CD4-positive, alpha-beta T cell treated with Interleukin-17A for 4 hours (primary cell): ENCODE data around the gene DOCK2.

ENCODE experiments used
- DNase-seq: peaks from one replicate; pipeline ENCODE4 v3.0.0-alpha.2; 2020; ENCODE audit warnings: mixed read lengths

DOCK2 gene

DNA sequence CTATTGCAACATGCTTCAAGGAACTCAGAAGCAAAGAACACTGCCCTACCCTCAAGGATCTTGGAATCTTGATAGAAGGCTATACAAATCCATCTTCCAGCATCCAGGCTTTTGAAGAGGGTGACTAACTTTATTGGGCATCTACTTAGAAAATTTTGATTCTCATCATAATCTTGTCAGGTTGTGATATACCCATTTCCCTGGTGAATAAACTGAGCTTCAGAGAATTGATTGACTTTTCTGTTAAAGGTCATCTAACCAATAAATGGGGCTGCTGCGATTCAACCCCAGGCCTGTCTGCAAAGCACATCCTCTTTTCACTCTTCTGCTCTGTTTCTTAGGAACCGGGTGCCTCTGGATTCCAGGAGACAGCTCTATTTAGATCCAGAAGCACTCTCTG is 363.1 kb downstream of the DOCK2 start:
- DNase-seq, result no peak

DNA sequence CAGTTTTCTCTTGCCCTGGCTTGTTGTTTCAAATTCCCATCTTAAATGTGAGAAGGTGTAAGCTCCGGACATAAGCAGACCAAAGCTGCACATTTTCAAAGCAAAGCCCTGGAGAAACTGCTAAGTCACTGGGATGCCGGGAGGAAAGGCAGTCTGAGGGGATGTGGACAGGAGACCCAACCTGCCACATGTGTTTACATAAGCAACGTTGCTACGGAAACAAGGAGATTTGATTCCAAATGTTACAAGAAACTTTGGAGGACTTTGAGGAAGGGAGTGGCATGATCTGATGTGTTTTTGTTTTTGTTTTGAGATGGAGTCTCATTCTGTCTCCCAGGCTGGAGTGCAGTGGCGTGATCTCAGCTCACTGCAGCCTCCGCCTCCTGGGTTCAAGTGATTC is 368.9 kb downstream of the DOCK2 start:
- no peak for DNase-seq

DNA sequence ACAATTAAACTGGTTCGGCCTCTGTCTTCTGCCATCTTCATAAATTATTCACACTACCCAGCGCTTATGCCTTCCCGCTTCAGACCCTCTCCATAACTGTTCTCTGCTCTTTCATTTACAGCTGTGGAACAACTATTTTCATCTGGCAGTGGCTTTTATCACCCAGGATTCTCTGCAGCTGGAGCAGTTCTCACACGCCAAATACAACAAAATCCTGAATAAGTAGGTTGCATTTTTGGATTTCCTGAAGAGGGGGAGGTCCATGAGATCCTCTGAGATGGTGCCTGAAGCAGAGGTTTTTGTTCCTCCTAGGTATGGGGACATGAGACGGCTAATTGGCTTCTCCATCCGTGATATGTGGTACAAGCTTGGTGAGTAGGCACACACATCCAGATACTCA is 371.3 kb downstream of the DOCK2 start:
- DNase-seq, result no peak

DNA sequence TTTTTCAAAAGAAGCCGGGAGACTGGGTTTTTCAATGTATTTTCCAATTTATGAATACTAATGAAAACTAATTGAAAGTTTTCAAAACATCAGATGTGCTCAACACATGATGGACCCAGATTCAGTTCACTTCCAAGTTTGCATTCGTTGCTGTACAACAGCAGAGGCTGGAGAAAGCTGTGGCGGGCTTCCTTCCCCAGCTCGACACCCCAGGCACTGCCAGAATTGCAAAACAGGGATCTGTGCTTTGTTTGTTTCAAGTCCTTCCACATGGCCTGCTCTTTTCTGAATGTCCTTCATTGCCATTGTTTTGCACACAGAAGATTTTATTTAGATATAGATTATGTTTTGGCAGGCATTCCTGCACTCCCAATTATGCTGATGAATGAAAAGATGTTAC is 373.5 kb downstream of the DOCK2 start:
- no peak for DNase-seq

DNA sequence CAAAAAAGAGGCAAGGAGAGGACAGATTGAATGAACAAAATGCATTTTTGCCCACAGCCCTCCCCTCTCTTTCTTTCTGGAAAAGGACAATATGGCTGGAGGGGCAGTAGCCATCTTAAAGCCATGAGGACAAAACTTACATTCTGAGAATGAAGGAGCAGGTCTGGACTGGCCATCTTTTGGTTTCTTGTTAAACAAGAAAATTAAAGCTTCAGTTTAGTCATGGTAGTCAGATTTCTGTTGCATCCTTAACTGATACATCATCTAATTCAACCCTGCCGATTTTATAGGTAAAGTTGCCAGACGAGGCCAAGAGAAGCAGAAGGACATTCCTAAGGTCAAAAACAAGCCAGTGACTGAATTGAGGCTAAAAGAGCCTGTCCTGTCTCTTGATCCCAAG is 374.7 kb downstream of the DOCK2 start:
- no peak for DNase-seq

DNA sequence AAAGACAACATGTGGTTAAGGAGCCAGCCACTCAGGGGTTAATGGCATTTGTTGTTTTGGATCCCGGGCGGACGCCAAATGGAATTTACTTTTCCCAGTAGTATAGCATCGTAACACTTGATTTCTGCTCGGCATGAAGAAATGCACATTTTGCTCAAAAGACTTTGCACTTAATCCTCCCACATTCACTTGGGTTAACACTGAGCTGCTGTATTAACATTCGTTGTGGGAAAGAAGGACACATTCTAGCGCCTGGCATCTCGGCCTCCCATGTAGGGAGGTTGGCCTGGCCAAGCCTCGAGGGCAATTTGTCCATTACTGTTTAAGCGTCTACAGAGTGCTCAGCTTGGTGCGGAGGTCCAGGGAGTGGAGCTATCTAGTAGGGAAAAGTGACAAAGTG is 375.5 kb downstream of the DOCK2 start:
- no peak for DNase-seq

DNA sequence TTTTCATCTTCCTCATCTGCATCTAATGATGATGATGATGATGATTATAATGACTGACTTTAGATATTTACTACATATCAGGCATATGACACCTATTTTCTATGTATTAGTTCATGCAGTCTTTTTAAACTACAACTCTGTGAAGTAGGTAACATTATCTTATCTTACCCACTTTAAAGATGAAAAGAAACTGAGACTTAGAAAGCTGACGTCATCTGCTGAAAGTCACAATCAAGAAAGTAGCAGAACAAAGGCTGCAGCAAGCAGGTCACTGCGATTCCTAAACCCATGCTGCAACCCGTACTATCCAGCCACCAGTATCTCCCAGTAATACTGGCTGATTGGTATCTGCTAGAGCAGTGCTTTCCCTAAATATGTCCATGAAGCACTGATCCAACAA is 383.3 kb downstream of the DOCK2 start:
- DNase-seq, result no peak

DNA sequence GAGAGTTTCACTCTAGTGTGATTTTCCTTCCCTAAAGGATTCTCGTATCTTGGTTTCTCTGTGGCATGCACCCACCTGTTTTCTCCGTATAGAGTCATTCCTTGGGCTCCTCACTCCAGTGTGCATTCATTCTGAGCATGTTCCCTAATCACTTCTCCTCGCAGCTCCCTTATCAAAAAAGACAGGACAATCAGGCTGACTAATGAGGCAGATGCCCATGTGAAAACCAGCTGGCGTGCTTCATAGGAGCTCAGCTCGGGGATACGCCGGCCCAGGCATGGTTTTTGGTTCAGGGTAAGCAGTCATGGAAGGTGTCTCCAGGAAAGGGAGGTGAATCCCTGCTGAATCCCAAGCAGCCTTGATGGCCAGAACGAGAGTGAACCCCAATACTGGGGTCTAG is 384.4 kb downstream of the DOCK2 start:
- no peak for DNase-seq

DNA sequence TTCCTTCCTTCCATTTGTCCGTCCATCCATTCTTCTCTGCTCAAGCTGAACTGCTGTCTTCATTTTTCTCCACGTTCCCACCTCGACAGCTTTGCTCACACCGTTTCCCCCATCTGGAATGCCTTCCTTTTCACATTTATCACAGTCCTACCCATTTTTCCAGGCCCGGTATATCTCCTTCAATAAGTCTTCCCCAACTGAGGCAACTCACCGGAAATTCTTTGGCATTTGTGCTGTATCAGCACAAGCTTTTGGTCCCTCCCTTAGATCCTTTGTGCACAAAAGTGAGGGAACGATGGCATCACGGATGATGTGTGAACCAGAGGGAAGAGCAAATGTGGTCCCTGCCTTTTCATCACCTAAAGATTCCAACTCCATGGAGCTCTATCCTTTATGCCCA is 388.8 kb downstream of the DOCK2 start:
- DNase-seq, result no peak

DNA sequence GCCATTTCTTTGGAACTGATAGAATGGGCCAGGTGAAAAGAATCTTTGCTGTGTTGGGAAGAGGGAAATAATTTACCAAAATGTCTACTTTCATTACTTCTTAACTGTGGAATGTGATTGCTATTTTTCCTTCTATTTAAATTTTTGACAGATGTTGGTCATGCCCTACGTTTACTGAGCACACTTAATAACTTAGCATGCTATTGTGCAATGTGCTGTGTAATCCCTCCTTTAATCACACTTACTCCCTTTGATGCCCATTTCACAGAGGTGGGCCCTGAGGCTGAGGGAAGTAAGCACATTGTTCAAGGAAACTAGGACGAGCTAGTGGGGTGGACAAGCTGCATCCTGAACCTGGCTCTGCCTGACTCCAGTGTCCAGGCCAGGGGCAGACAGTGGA is 391.0 kb downstream of the DOCK2 start:
- DNase-seq, result no peak

DNA sequence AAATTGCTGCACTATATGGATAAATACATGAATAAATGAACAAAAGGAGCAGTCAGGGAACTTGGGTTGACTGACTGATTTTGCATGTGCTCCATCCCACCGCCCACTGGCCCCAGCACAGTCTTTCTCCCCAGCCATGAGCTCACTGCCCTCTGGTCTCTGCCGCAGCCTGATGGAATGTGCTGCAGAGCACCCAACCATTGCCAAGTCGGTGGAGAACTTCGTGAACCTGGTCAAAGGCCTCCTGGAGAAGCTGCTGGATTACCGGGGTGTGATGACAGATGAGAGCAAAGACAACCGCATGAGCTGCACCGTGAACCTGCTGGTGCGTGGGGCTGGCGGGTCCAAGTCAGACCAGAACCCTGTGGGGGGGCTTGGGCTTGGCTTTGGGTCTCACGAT is 397.2 kb downstream of the DOCK2 start:
- DNase-seq, result no peak

DNA sequence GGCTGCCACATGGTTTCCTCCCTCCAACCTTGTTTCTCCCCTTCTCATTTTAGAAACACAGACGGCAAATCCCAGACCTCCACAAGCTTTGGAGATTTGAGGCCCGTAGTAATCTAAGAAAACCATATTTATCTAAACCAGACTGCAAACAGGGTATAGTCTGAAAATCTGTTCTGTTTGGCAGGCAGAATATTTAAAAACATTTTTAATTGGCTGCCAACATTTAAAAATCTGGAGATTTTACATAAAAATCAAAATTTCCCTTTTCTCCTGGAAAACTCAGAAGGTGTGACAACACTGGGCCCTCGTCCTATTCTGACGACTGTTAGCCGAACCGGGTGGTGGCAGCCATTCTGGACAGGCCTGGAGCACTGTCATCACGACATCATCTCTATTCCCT is 401.2 kb downstream of the DOCK2 start:
- no peak for DNase-seq

DNA sequence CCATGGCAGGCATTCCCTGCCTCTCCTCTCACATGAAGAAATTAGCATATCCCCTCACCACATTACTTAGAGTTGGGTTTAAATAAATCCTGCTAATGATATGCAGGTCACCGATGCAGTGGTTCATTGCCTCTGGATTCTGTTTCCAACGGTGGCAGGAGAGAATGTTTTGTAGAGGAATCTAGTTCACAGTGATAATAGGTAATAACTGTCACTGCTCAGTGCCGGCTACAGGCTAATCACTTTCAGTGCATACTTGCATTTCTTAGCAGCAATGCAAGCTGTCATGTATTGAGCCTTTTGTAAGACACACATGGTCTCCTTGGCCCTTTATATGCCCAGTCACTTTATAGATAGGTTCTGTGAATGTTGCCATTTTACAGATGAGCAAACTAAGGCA is 402.8 kb downstream of the DOCK2 start:
- DNase-seq, result no peak

DNA sequence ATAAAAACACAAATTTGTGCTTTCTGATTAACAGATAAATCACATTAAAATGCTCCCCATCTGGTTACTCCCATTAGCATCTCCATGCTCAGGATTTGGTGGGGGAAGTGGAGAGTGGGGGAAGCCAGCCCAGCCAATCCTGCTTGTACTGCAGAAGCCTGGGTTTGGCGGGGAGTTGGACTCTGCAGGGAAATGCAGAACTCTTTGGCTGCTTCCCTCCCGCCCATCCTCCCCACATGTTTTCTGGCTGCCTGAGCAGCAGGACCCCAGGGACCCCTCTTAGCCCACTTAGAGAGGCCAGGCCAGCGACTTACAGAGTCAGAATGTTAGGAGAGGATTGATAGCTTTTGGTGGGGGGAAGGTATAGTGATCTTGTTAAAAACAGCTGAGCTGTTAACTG is 409.2 kb downstream of the DOCK2 start:
- no peak for DNase-seq

DNA sequence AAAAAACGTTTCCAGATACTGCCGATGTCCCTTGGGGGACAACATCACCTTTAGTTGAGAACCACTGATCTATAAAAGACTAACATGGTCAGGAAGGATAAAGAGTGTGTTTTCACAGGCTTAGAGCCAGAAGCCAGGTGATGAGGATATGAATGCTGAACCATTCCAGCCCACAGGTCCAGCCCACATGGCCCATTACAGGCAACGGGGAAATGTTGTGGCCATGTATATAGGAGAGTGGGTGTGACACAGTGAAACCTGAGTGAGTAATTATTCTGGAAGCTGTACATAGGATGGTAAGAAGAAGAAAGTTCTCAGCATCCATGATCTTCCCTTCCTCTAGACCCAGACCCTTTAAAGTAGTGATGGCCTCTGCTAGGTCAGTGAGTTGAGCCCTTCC is 412.6 kb downstream of the DOCK2 start:
- no peak for DNase-seq

DNA sequence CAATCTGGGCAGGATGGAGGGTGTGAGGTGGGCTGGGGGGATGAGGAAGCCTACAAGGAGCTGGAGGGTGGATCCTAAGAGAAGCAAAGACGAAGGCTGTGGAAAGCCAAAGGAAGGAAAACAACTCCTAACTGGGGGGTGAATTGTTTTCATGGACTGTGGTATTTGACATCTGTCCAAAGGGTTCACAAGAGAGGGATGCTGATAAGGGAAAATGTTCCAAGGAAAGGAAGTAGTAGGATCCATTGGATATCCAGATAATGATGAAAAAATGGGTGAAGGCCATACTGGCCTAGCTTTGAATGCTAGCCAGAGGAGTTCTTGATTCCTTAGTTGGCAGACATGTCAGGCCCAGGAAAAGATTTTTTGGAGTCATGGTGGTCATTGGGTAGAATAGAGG is 416.8 kb downstream of the DOCK2 start:
- DNase-seq, result no peak

DNA sequence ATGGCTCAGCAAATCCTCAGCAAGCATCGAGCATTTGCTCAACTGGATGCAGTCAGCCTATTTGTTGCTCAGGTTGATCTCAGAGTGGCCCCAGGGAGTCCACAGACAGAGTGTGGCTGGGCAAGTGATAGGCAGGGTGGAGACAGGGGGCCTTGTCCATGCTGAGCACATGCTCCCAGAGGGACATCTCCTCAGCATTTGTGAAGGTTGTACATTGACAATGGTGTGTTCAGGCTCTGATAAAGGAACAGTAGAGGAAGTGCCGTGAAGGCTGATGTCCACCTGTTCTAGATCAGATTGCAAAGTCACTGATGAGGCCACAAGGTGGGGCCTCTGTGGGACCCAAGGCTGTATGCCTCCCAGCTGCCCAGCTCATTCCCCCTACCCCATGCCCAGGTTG is 418.5 kb downstream of the DOCK2 start:
- no peak for DNase-seq

DNA sequence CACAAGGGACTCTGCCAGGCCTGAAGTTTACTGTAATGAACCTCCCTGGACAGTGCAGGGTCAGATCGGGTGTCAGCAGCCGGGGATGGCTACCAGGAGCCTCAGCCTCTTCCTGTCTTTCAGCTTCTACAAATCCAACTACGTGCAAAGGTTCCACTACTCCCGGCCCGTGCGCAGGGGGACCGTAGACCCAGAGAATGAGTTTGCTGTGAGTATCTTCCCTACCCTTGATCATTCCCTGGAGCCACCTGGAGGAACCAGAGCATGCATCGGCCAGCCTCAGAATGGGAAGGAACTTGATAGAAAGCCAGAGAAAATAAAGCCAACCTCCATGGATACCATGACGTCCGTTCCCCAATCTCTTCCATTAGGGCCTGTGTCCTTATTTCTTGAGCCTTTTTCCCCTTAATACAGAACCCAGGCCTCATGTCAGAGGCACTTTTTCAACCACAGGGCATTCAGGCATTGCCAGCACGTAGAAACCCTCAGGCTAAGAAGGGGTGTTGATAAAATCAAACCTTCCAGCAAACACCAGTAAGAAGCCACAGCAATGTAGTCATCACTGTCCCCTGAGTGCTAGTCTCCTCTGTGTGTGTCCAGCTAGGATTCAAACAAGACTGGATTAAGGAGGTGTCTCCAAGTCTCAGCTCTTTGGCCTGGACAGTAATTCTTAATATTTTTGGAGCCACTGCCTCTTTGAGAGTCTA is 419.6 kb downstream of the DOCK2 start:
- DNase-seq, result no peak

DNA sequence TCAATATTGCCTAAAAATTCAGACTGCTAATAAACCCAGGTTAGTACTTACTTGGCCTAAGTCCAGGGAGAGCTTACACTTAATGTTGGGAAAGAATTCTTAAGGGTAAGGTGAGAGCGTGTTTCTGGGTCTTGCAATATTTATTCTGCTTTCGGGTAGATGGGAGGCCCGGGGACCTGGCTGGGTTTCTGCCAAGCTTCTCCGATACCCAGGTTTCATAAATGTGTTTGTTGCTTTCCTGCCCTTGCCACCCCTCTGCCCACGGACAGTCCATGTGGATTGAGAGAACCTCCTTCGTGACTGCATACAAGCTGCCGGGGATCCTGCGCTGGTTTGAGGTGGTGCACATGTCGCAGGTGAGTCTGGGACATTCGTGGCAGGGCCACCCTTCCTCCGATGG is 420.2 kb downstream of the DOCK2 start:
- no peak for DNase-seq

DNA sequence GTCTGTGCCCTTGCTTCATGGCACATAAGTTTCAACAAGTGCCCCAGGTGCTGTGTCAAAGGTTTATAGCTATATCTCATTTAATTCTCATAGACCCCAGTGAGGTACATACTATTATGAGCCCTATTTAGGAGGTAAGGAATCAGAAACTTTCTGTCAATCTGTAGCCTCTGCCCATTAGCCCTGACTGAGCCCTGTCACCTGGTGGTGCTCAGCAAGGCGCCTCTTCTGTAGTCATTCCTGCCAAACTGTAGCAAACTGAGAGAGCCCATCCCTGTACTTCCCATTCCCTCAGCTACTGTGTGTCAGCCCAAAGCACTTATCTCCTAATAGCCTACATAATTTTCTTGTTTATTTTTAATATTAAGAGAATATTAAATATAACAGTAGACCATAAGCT is 422.1 kb downstream of the DOCK2 start:
- DNase-seq, result no peak

DNA sequence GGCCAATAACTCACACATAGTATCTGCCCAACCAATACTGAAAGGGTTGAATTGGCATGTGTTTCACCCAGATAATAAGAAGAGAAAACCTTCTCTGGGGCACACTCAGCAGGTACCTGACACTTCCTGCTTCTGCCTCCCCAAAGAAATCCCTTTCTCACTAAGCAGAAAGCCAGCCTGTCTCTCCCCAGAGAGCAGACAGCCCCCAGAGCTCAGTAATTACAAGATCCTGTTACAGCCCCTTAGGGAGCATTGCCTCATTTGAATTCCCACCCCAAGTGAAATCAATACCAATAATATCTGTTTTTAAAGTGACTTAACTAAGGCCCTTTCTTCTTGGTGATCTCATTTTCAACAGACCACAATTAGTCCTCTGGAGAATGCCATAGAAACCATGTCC is 430.1 kb downstream of the DOCK2 start:
- DNase-seq, result no peak

DNA sequence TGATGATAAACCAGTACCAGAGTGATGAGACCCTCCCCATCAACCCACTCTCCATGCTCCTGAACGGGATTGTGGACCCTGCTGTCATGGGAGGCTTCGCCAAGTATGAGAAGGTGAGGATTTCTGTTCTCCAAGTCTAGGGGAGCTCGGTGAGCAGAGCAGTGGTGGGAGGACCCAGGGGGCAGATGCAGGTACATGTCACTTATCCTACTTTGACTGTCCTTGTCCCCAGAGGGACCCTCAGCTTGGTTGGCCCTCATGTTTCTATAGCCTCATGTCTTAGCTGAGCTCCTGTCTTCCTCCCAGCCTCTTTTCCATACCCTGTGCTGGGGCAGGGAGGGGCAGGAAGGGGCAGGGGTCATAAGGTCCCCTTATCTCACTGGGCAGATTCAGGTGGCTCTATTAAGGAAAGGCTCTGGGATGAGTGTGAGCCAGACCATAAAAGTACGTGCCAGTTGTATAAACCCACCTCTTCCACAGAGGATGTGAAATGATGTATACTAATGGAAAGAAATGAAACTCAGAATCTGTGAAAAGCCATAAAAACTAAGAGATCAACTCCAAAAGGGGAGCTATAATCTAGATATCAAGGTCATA is 430.6 kb downstream of the DOCK2 start:
- DNase-seq, result no peak

DNA sequence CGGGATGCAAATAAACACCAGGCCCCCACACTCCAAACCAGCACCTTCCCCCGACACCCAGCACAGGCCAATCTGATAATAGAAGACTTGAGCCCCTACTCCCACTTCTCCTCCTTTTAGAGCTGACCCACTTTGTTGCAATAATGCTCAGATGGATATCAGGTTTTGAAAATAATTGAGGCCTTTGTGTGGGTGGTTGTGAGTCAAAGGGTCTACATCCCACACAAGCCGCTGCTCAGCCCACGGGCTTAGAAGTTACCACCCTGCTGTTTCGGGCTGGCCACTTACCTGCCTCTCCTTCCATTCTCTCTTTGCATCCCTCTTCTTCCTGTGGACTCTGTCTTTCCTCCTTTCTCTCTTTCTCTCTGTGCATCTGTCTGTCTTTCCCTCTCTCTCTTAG is 432.4 kb downstream of the DOCK2 start:
- no peak for DNase-seq

DNA sequence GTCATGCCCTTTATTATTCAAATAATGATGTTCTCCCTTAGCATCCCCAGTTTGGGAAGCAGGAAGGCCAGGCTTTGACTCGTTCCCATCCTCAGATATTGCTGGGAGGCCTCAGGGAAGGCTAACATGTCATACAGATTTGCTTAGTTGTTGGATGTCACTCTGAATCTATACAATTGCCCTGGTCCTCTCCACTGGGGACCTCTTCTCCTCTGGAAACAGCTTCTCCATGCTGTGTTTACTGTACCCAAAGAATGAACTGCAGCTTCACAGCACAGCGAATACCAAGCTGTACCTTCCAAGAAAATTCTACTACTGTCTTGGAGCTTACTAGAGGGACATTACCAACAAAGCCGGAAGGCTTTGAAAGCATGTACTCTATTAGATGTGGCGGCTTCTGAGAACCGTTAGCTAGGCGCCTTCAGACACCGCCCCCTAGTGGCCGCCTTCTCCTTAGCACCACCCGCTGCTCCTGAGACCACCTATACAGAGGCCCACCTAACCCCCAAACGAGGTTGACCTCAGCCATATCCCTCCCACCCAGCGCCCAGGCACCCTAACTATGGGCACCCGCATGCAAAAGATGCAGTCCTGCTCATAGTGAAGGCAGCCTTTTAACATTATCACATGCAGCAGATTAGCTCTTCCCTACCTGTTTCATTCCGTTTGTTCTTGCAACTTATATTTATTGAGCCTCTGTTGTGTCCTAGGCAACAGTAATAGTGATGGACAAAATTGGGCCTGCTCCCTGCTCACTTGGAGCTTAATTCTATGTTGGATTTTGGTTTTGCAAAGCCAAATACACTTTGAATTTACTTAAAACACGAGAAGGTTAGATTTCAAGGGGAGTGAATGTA is 433.7 kb downstream of the DOCK2 start:
- peak; percentile 18 for DNase-seq
